H1 (cell line): ENCODE data around the gene RALGAPA1. TPM values are rescaled to one million over a fixed set of nuclear protein-coding genes. Genes with fewer than 3 reads are reported as not detected.

Source experiments
- CTCF ChIA-PET: fragments of 300-600 bp; sonication (Branson Sonifier 250); formaldehyde crosslinking; loops from one replicate; lab custom pipeline; 2021; ENCODE audit not compliant: partially characterized antibody; lab: Charles Lee
- POLR2A ChIA-PET: fragments of 300-600 bp; sonication (Branson Sonifier 250); formaldehyde crosslinking; loops from one replicate; lab custom pipeline; 2021; ENCODE audit warnings: inconsistent platforms; ENCODE audit not compliant: partially characterized antibody; lab: Charles Lee
- DNase-seq, 2 experiments: peaks; one replicate each; pipeline versions ENCODE4 v3.0.0 to v3.0.0-alpha.2; 2010 to 2022; ENCODE audit warnings: low spot score in 2 of 2, low read depth in 1 of 2, mixed read lengths in 1 of 2
- FAIRE-seq: peaks from 2 replicates; lab custom pipeline; 2011; peaks lifted over from hg19 to GRCh38; lab: Jason Lieb, UNC
- H2AFZ ChIP-seq: 2 replicates; pipeline ENCODE4 v1.8.1; 2012; ENCODE audit warnings: low read length, inconsistent platforms
- H2AK5ac ChIP-seq: 2 replicates; pipeline ENCODE4 v1.6.1; 2013; ENCODE audit warnings: low read depth, low read length
- H2BK120ac ChIP-seq: replicated peaks from 2 replicates; pipeline ENCODE3; 2013; ENCODE audit warnings: low read depth, low read length, inconsistent platforms
- H2BK12ac ChIP-seq: 2 replicates; pipeline ENCODE4 v1.6.1; 2013; ENCODE audit warnings: low read depth, low read length
- H2BK15ac ChIP-seq: 2 replicates; pipeline ENCODE4 v1.6.1; 2013; ENCODE audit warnings: low read length
- H2BK20ac ChIP-seq: 2 replicates; pipeline ENCODE4 v1.6.1; 2013; ENCODE audit warnings: low read length
- H2BK5ac ChIP-seq: 2 replicates; pipeline ENCODE4 v1.6.1; 2013; ENCODE audit warnings: low read depth, low read length
- H3K14ac ChIP-seq: 2 replicates; pipeline ENCODE4 v1.6.1; 2013; ENCODE audit warnings: inconsistent platforms; ENCODE audit not compliant: insufficient read length
- H3K18ac ChIP-seq: 2 replicates; pipeline ENCODE4 v1.6.1; 2013; ENCODE audit warnings: low read length; ENCODE audit errors: extremely low read depth
- H3K23ac ChIP-seq: 2 replicates; pipeline ENCODE4 v1.6.1; 2013; ENCODE audit warnings: inconsistent platforms; ENCODE audit not compliant: insufficient read length
- H3K23me2 ChIP-seq: 2 replicates; pipeline ENCODE4 v1.6.1; 2013; ENCODE audit warnings: low read depth, low read length
- H3K27ac ChIP-seq: 2 replicates; pipeline ENCODE4 v1.6.1; 2011; ENCODE audit warnings: low read depth, low read length, inconsistent platforms
- H3K27me3 ChIP-seq, 4 experiments: replicated peaks in 1 of 4; 1 replicate in 1 of 4; 2 replicates in 3 of 4; pipeline versions ENCODE4 v1.6.1 to v1.8.1; 2011 to 2013; ENCODE audit warnings: low read length in 3 of 4, mild to moderate bottlenecking in 3 of 4, inconsistent platforms in 2 of 4, mixed read lengths in 2 of 4, moderate library complexity in 1 of 4; ENCODE audit not compliant: control insufficient read depth in 3 of 4, insufficient read depth in 3 of 4; ENCODE audit errors: extremely low read depth in 1 of 4
- H3K36me3 ChIP-seq, 4 experiments: 2 replicates each; pipeline versions ENCODE4 v1.6.1 to v1.8.1; 2011 to 2013; ENCODE audit warnings: mild to moderate bottlenecking in 4 of 4, low read length in 3 of 4, moderate library complexity in 2 of 4, control low read depth in 1 of 4, inconsistent platforms in 1 of 4; ENCODE audit not compliant: insufficient read depth in 4 of 4, control insufficient read depth in 2 of 4
- H3K4ac ChIP-seq: replicated peaks from 2 replicates; pipeline ENCODE3; 2013; ENCODE audit warnings: low read length, low read depth, mixed read lengths, inconsistent platforms; ENCODE audit not compliant: insufficient read length
- H3K4me1 ChIP-seq, 4 experiments: replicated peaks in 1 of 4; 1 replicate in 1 of 4; 2 replicates in 3 of 4; pipeline versions ENCODE4 v1.6.1 to v1.8.1; 2011 to 2013; ENCODE audit warnings: low read length in 3 of 4, inconsistent platforms in 2 of 4, mixed read lengths in 1 of 4; ENCODE audit not compliant: insufficient read depth in 4 of 4, control insufficient read depth in 3 of 4
- H3K4me2 ChIP-seq, 2 experiments: 2 replicates each; pipeline versions ENCODE4 v1.6.1 to v1.8.1; 2011 to 2013; ENCODE audit warnings: low read depth in 2 of 2, low read length in 2 of 2, control low read depth in 1 of 2, inconsistent platforms in 1 of 2, mild to moderate bottlenecking in 1 of 2; ENCODE audit not compliant: insufficient read depth in 1 of 2
- H3K4me3 ChIP-seq, 4 experiments: fragments of 200-600, 300-600 bp in 1 of 4; sonication (generic), shearing (Covaris generic), sonication (Bioruptor Twin) in 1 of 4; 2 replicates each; pipeline versions ENCODE4 v1.5.1 to v1.8.1; 2011 to 2016; ENCODE audit warnings: low read length in 4 of 4, low read depth in 3 of 4, control low read depth in 2 of 4, inconsistent platforms in 2 of 4, mild to moderate bottlenecking in 2 of 4, mixed read lengths in 1 of 4, moderate library complexity in 1 of 4; ENCODE audit not compliant: insufficient read depth in 2 of 4; ENCODE audit errors: extremely low read depth in 1 of 4
- H3K56ac ChIP-seq: replicated peaks from 2 replicates; pipeline ENCODE3; 2013; ENCODE audit warnings: low read depth, mild to moderate bottlenecking, mixed read lengths, low read length, inconsistent platforms; ENCODE audit not compliant: insufficient read length
- H3K79me1 ChIP-seq: 2 replicates; pipeline ENCODE4 v1.6.1; 2013; ENCODE audit warnings: low read depth, low read length, control low read depth
- H3K79me2 ChIP-seq, 2 experiments: 2 replicates each; pipeline versions ENCODE4 v1.6.1 to v1.8.1; 2012 to 2013; ENCODE audit warnings: low read length in 2 of 2, mild to moderate bottlenecking in 2 of 2, inconsistent platforms in 1 of 2; ENCODE audit not compliant: insufficient read depth in 2 of 2, control insufficient read depth in 1 of 2
- H3K9ac ChIP-seq, 4 experiments: replicated peaks in 1 of 4; 1 replicate in 1 of 4; 2 replicates in 3 of 4; pipeline versions ENCODE4 v1.6.1 to v1.8.1; 2011 to 2013; ENCODE audit warnings: low read depth in 3 of 4, low read length in 3 of 4, control low read depth in 2 of 4, mild to moderate bottlenecking in 2 of 4, moderate library complexity in 2 of 4, inconsistent platforms in 1 of 4; ENCODE audit errors: extremely low read depth in 1 of 4
- H3K9me3 ChIP-seq, 2 experiments: 2 replicates each; pipeline versions ENCODE4 v1.6.1 to v1.8.1; 2012 to 2013; ENCODE audit warnings: mild to moderate bottlenecking in 2 of 2, moderate library complexity in 2 of 2, control low read depth in 1 of 2, inconsistent platforms in 1 of 2, low read depth in 1 of 2, low read length in 1 of 2, mixed read lengths in 1 of 2; ENCODE audit not compliant: insufficient read depth in 2 of 2
- H4K20me1 ChIP-seq, 2 experiments: replicated peaks in 1 of 2; 2 replicates each; pipeline versions ENCODE3 to v1.8.1; 2011 to 2013; ENCODE audit warnings: inconsistent platforms in 2 of 2, low read length in 2 of 2, mild to moderate bottlenecking in 1 of 2; ENCODE audit not compliant: insufficient read depth in 2 of 2, control insufficient read depth in 1 of 2
- H4K5ac ChIP-seq: 2 replicates; pipeline ENCODE4 v1.6.1; 2013; ENCODE audit warnings: low read length, low read depth, mixed read lengths, inconsistent platforms; ENCODE audit not compliant: insufficient read length
- H4K8ac ChIP-seq: 2 replicates; pipeline ENCODE4 v1.8.0; 2013; ENCODE audit warnings: mild to moderate bottlenecking, moderate library complexity, low read length, inconsistent platforms; ENCODE audit not compliant: insufficient read depth; ENCODE audit errors: extremely low read depth
- H4K91ac ChIP-seq: replicated peaks from 2 replicates; pipeline ENCODE3; 2013; ENCODE audit warnings: low read length, mixed read lengths, inconsistent platforms; ENCODE audit not compliant: insufficient read length
- BACH1 ChIP-seq: IDR thresholded peaks from 2 replicates; pipeline ENCODE4 v1.6.1; 2012; ENCODE audit warnings: low read length, improper control_type of control experiment
- CBX8 ChIP-seq: fragments of 300-800, 300-1000 bp; sonication (generic); IDR thresholded peaks from 2 replicates; pipeline ENCODE4 v1.7.1; 2016; ENCODE audit warnings: low read depth, low read length, borderline replicate concordance
- FOSL1 ChIP-seq: IDR thresholded peaks from 2 replicates; pipeline ENCODE4 v1.6.1; 2011; ENCODE audit warnings: mild to moderate bottlenecking, low read depth, low read length, moderate library complexity; ENCODE audit not compliant: insufficient read depth
- GTF2F1 ChIP-seq: IDR thresholded peaks from 2 replicates; pipeline ENCODE4 v1.6.1; 2012; ENCODE audit warnings: low read depth, low read length, improper control_type of control experiment, borderline replicate concordance
- MAFK ChIP-seq: IDR thresholded peaks from 2 replicates; pipeline ENCODE4 v1.6.1; 2012; ENCODE audit warnings: low read depth, mild to moderate bottlenecking, improper control_type of control experiment, low read length
- RNF2 ChIP-seq: fragments of 200-900, 300-1000 bp; sonication (generic); IDR thresholded peaks from 2 replicates; pipeline ENCODE4 v1.7.1; 2016; ENCODE audit warnings: borderline replicate concordance, low read depth, mild to moderate bottlenecking, antibody characterized with exemption, low read length; ENCODE audit not compliant: poor library complexity, severe bottlenecking; ENCODE audit errors: missing control alignments
- SAP30 ChIP-seq: fragments of 300-600 bp; sonication (generic); IDR thresholded peaks from 2 replicates; pipeline ENCODE4 v1.7.1; 2012; ENCODE audit warnings: low read length, moderate library complexity, mild to moderate bottlenecking, inconsistent platforms; ENCODE audit not compliant: insufficient read depth, insufficient replicate concordance
- TEAD4 ChIP-seq: IDR thresholded peaks from 2 replicates; pipeline ENCODE4 v1.6.1; 2012; ENCODE audit warnings: low read depth, low read length, inconsistent platforms, mixed read lengths
- polyA plus RNA-seq, 7 experiments: library from polyadenylated mRNA; depleted of rRNA in 3 of 7; stranded (reverse) in 5 of 7; unstranded in 2 of 7; fragments of >200 nt in 5 of 7; fragments of 200-250 nt in 2 of 7; gene quantifications; 1 replicate in 5 of 7; 2 replicates in 1 of 7; 4 replicates in 1 of 7; pipeline versions ENCODE4 v1.2.1 to v1.2.3, GENCODE V29; 2011 to 2013; ENCODE audit warnings: missing spikeins in 2 of 7, mixed read lengths in 2 of 7
- total RNA-seq: library from RNA; stranded (reverse); fragmentation: NEBNext Ultra II Directional; extraction: Animal tissue kit (Norgen Biotek cat#: 25700); gene quantifications from 2 replicates; pipeline ENCODE4 v1.2.1, GENCODE V29; 2021

The RALGAPA1 gene
- total and polyA plus RNA-seq, 2 of the 8 experiments (the other 6 are each of a cell fraction or from before 2014, with no cell fraction given) = 4.2 to 26.7 TPM

GRCh38 chr14:35578639-35579038 lies 230.5 kb downstream of the RALGAPA1 start:
- CTCF ChIA-PET = interaction anchor here (0.5 kb wide), 1 partner anchor 690 kb away, joined by 4 read pairs; no protein-coding TSS in a partner anchor
- no peak for DNase-seq
- Histone ChIP-seq H4K8ac (no peak overlapping the region), H3K23me2 (no peaks in the 10 kb centered on the region), H3K27ac (no peak overlapping the region), H3K27me3 (no peaks in the 10 kb centered on the region), H3K4me2 (no peak overlapping the region), H4K5ac (no peak overlapping the region), H2BK120ac (no peak overlapping the region)
- FAIRE-seq = no peak
- no peak for TF ChIP-seq FOSL1
- no peak for TF ChIP-seq SAP30
- TF ChIP-seq GTF2F1 = no peak
- no peak for TF ChIP-seq MAFK
- TF ChIP-seq TEAD4 = no peak
- no peak for TF ChIP-seq CBX8
- no peak for TF ChIP-seq BACH1
- no peak for TF ChIP-seq RNF2
- TF ChIP-seq, all 59 proteins: peak for 0
- Histone ChIP-seq H3K36me3 (no peaks in the 10 kb centered on the region), H3K9me3 (no peaks in the 10 kb centered on the region), H3K79me1 (no peaks in the 10 kb centered on the region), H3K23ac (no peak overlapping the region), H2BK15ac (no peak overlapping the region), H3K4me3 (no peak overlapping the region), H2AK5ac (no peak overlapping the region), H3K9ac (no peak overlapping the region), H2BK20ac (no peak overlapping the region), H2BK12ac (no peak overlapping the region), H3K14ac (no peak overlapping the region), H3K56ac (no peak overlapping the region), H3K4me1 (no peaks in the 10 kb centered on the region), H3K18ac (no peak overlapping the region), H4K20me1 (no peaks in the 10 kb centered on the region), H2BK5ac (no peak overlapping the region), H4K91ac (no peak overlapping the region), H3K79me2 (no peaks in the 10 kb centered on the region), H2AFZ (no peak overlapping the region), H3K4ac (no peak overlapping the region)
- POLR2A ChIA-PET = no interaction called here
